HepG2 (cell line): ENCODE data around the gene RHBDL3. TPM values are rescaled to one million over a fixed set of nuclear protein-coding genes. Genes with fewer than 3 reads are reported as not detected.

Experiments
- EEA1 ChIP-seq: sonication (generic); formaldehyde crosslinking; IDR thresholded peaks from 2 replicates; pipeline ENCODE4 v1.5.1; 2020; ENCODE audit warnings: mild to moderate bottlenecking, missing genetic modification reagents, borderline replicate concordance
- GATAD2A ChIP-seq: IDR thresholded peaks from 2 replicates; pipeline ENCODE4 v1.6.1; 2016
- MTF1 ChIP-seq: sonication (generic); formaldehyde crosslinking; IDR thresholded peaks from 2 replicates; pipeline ENCODE4 v1.5.0; 2020; ENCODE audit warnings: missing genetic modification reagents
- POGZ ChIP-seq: sonication (generic); formaldehyde crosslinking; IDR thresholded peaks from 2 replicates; pipeline ENCODE4 v1.4.0; 2020; ENCODE audit warnings: mild to moderate bottlenecking, missing genetic modification reagents
- POLR2AphosphoS5 ChIP-seq: IDR thresholded peaks from 2 replicates; pipeline ENCODE4 v1.6.1; 2012; ENCODE audit warnings: low read depth, low read length
- PRMT3 ChIP-seq: sonication (generic); formaldehyde crosslinking; IDR thresholded peaks from 2 replicates; pipeline ENCODE4 v1.8.1; 2022; ENCODE audit warnings: low read depth, mild to moderate bottlenecking, moderate library complexity, missing genetic modification reagents, borderline replicate concordance
- PRPF4 ChIP-seq: fragments of 200-400 bp; formaldehyde crosslinking; IDR thresholded peaks from 2 replicates; pipeline ENCODE4 v1.6.1; 2016; ENCODE audit warnings: low read length, low read depth; ENCODE audit not compliant: poor library complexity, severe bottlenecking
- SETDB1 ChIP-seq: sonication (generic); formaldehyde crosslinking; IDR thresholded peaks from 2 replicates; pipeline ENCODE4 v1.5.1; 2020; ENCODE audit warnings: missing genetic modification reagents, mild to moderate bottlenecking, borderline replicate concordance
- U2AF2 ChIP-seq: fragments of 200-400 bp; formaldehyde crosslinking; IDR thresholded peaks from 2 replicates; pipeline ENCODE4 v1.6.1; 2017; ENCODE audit warnings: low read depth, mild to moderate bottlenecking, low read length
- UBTF ChIP-seq: sonication (generic); formaldehyde crosslinking; IDR thresholded peaks from 2 replicates; pipeline ENCODE4 v1.4.0; 2020; ENCODE audit warnings: mild to moderate bottlenecking, missing genetic modification reagents
- ZNF101 ChIP-seq: sonication (generic); formaldehyde crosslinking; IDR thresholded peaks from 2 replicates; pipeline ENCODE4 v1.4.0; 2020; ENCODE audit warnings: mild to moderate bottlenecking, low read depth, missing genetic modification reagents, borderline replicate concordance
- ZNF597 ChIP-seq: sonication (generic); formaldehyde crosslinking; IDR thresholded peaks from 2 replicates; pipeline ENCODE4 v1.5.0; 2020; ENCODE audit warnings: missing genetic modification reagents
- ZNF598 ChIP-seq: sonication (generic); formaldehyde crosslinking; IDR thresholded peaks from 2 replicates; pipeline ENCODE4 v1.5.1; 2020; ENCODE audit warnings: mild to moderate bottlenecking, missing genetic modification reagents, borderline replicate concordance
- ZNF629 ChIP-seq: sonication (generic); formaldehyde crosslinking; conservative IDR thresholded peaks from 2 replicates; pipeline ENCODE4 v1.5.0; 2020; ENCODE audit warnings: missing genetic modification reagents
- polyA plus RNA-seq, 8 experiments: library from polyadenylated mRNA; depleted of rRNA in 3 of 8; stranded (reverse) in 7 of 8; unstranded in 1 of 8; fragments of >200 nt; fragmentation: Illumina TruSeq in 4 of 8; extraction: Trizol in 4 of 8; gene quantifications; 2 replicates each; pipeline versions ENCODE4 v1.2.1 to v1.2.3, GENCODE V29; 2011 to 2016; ENCODE audit warnings: low read depth in 4 of 8, missing spikeins in 1 of 8, mixed read lengths in 1 of 8; ENCODE audit not compliant: insufficient read depth in 1 of 8
- total RNA-seq, 5 experiments: library from RNA; depleted of rRNA; stranded (reverse); fragments of >200 nt; fragmentation: Illumina TruSeq; extraction: Trizol; gene quantifications; 2 replicates each; pipeline ENCODE4 v1.2.3, GENCODE V29; 2016; ENCODE audit warnings: low read depth in 1 of 5
- TF ChIP-seq, protein P1 (sequence below): sonication (generic); formaldehyde crosslinking; IDR thresholded peaks from 2 replicates; pipeline ENCODE4 v1.9.0; 2021; ENCODE audit warnings: missing genetic modification reagents, borderline replicate concordance
- TF ChIP-seq, protein P2 (sequence below): sonication (generic); IDR thresholded peaks from 2 replicates; pipeline ENCODE4 v1.6.1; 2016; ENCODE audit warnings: low read depth, borderline replicate concordance
- TF ChIP-seq, protein P3 (sequence below): sonication (generic); formaldehyde crosslinking; IDR thresholded peaks from 2 replicates; pipeline ENCODE4 v1.5.0; 2020; ENCODE audit warnings: mild to moderate bottlenecking, low read depth, missing genetic modification reagents, borderline replicate concordance
- TF ChIP-seq, protein P4 (sequence below): sonication (generic); formaldehyde crosslinking; IDR thresholded peaks from 2 replicates; pipeline ENCODE4 v1.4.0; 2020; ENCODE audit warnings: mild to moderate bottlenecking, missing genetic modification reagents

The RHBDL3 gene
- total and polyA plus RNA-seq, 2 of the 13 experiments (the other 11 are each of a cell fraction or from before 2014, with no cell fraction given): 0.09 TPM; not detected in 1

GRCh38 chr17:32349854-32350665 lies 84.4 kb downstream of the RHBDL3 start, which contains the start of gene ZNF207 (continued):
- TF ChIP-seq MTF1 (CRISPR knock-in tag) (peak; percentile 22; the same call in 1 of the 2 replicates), GATAD2A (CRISPR knock-in tag) (peak; percentile 59; the same call in 1 of the 2 replicates), ZNF598 (CRISPR knock-in tag) (no peak), POLR2AphosphoS5 (peak; percentile 98), ZNF597 (CRISPR knock-in tag) (no peak), UBTF (CRISPR knock-in tag) (peak; percentile 72), U2AF2 (0 out of 2 replicates have a peak, but pooled peaks have one; percentile 26), EEA1 (CRISPR knock-in tag) (peak; percentile 48; the same call in 1 of the 2 replicates), PRPF4 (no peak), SETDB1 (no peak), ZNF629 (CRISPR knock-in tag) (0 out of 2 replicates have a peak, but pooled peaks have one; percentile 8), POGZ (CRISPR knock-in tag) (peak; percentile 96), ZNF101 (CRISPR knock-in tag) (no peak), PRMT3 (CRISPR knock-in tag) (no peak)
- TF ChIP-seq, protein P1, sequence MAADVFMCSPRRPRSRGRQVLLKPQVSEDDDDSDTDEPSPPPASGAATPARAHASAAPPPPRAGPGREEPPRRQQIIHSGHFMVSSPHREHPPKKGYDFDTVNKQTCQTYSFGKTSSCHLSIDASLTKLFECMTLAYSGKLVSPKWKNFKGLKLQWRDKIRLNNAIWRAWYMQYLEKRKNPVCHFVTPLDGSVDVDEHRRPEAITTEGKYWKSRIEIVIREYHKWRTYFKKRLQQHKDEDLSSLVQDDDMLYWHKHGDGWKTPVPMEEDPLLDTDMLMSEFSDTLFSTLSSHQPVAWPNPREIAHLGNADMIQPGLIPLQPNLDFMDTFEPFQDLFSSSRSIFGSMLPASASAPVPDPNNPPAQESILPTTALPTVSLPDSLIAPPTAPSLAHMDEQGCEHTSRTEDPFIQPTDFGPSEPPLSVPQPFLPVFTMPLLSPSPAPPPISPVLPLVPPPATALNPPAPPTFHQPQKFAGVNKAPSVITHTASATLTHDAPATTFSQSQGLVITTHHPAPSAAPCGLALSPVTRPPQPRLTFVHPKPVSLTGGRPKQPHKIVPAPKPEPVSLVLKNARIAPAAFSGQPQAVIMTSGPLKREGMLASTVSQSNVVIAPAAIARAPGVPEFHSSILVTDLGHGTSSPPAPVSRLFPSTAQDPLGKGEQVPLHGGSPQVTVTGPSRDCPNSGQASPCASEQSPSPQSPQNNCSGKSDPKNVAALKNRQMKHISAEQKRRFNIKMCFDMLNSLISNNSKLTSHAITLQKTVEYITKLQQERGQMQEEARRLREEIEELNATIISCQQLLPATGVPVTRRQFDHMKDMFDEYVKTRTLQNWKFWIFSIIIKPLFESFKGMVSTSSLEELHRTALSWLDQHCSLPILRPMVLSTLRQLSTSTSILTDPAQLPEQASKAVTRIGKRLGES: no peak
- TF ChIP-seq, protein P2, sequence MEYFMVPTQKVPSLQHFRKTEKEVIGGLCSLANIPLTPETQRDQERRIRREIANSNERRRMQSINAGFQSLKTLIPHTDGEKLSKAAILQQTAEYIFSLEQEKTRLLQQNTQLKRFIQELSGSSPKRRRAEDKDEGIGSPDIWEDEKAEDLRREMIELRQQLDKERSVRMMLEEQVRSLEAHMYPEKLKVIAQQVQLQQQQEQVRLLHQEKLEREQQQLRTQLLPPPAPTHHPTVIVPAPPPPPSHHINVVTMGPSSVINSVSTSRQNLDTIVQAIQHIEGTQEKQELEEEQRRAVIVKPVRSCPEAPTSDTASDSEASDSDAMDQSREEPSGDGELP: no peak
- TF ChIP-seq, protein P3, sequence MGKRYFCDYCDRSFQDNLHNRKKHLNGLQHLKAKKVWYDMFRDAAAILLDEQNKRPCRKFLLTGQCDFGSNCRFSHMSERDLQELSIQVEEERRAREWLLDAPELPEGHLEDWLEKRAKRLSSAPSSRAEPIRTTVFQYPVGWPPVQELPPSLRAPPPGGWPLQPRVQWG (CRISPR knock-in tag): no peak
- TF ChIP-seq, protein P4, sequence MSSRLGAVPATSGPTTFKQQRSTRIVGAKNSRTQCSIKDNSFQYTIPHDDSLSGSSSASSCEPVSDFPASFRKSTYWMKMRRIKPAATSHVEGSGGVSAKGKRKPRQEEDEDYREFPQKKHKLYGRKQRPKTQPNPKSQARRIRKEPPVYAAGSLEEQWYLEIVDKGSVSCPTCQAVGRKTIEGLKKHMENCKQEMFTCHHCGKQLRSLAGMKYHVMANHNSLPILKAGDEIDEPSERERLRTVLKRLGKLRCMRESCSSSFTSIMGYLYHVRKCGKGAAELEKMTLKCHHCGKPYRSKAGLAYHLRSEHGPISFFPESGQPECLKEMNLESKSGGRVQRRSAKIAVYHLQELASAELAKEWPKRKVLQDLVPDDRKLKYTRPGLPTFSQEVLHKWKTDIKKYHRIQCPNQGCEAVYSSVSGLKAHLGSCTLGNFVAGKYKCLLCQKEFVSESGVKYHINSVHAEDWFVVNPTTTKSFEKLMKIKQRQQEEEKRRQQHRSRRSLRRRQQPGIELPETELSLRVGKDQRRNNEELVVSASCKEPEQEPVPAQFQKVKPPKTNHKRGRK: no peak
